AG08396 (cell line): ENCODE data around the gene CNTNAP4.

Source experiments
- DNase-seq: peaks from one replicate; pipeline ENCODE4 v3.0.0; 2012; ENCODE audit warnings: low spot score, mixed read lengths

Gene CNTNAP4

GRCh38 chr16:76583945-76584344, 306.7 kb downstream of the CNTNAP4 start:
- DNase-seq: no peak

GRCh38 chr16:76598498-76598897, 321.3 kb downstream of the CNTNAP4 start:
- DNase-seq: no peak

DNA sequence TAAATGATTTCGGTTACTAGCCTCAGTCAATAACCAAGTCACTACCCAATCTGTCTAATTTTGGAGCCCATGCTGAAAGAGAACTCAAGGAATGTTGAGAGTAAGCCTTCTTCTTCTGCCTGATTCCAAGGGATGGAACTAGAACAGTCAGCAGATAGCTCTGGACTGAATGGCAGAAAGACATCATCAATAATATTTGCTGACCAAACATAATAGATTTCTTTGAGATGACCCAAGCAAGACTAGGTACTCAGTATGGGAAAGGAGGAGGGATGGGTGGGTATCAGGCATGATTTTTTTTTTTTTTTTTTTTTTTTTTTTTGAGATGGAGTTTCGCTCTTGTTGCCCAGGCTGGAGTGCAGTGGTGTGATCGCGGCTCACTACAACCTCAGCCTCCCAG, 330.1 kb downstream of the CNTNAP4 start:
- no peak for DNase-seq
